Activated CD4-positive, alpha-beta T cell treated with anti-CD3 and anti-CD28 coated beads, Interleukin-2, amount 50 U/mL, for 24 hours (primary cell): Measurements from ENCODE around the gene SHISAL2B.
"Not testable (repeated sequence)": the region's sequence is repeated elsewhere in the genome, so short reads cannot be mapped to it uniquely, and the experiment has no call there.

Experiments used
- DNase-seq, 2 donors: peaks; one replicate each; pipeline ENCODE4 v3.0.0-alpha.2; 2020; ENCODE audit warnings: low read depth in 1 of 2, low spot score in 1 of 2

The SHISAL2B gene

GRCh38 chr5:64696414-64696813 lies 6.1 kb downstream of the SHISAL2B start:
- not testable (repeated sequence) for DNase-seq

GRCh38 chr5:64700765-64701164 lies 10.5 kb downstream of the SHISAL2B start:
- DNase-seq, result no peak

- not testable (repeated sequence) for DNase-seq
These were observed 15.8 kb downstream of the SHISAL2B start for GRCh38 chr5:64706074-64706473.

- no peak for DNase-seq
These were observed 16.9 kb downstream of the SHISAL2B start for GRCh38 chr5:64707191-64707590.

GRCh38 chr5:64714495-64714894 lies 24.2 kb downstream of the SHISAL2B start:
- DNase-seq, result not testable (repeated sequence)

GRCh38 chr5:64722588-64722987 lies 32.3 kb downstream of the SHISAL2B start:
- no peak for DNase-seq

GRCh38 chr5:64727150-64727549 lies 36.8 kb downstream of the SHISAL2B start:
- DNase-seq, result no peak

GRCh38 chr5:64742411-64742810 lies 52.1 kb downstream of the SHISAL2B start:
- no peak for DNase-seq

GRCh38 chr5:64742821-64743220 lies 52.5 kb downstream of the SHISAL2B start:
- no peak for DNase-seq

GRCh38 chr5:64744914-64745313 lies 54.6 kb downstream of the SHISAL2B start:
- no peak for DNase-seq

- no peak for DNase-seq
These were observed 56.1 kb downstream of the SHISAL2B start for GRCh38 chr5:64746446-64746845.

- DNase-seq, result no peak
These were observed 59.1 kb downstream of the SHISAL2B start for GRCh38 chr5:64749385-64749784.

- no peak for DNase-seq
These were observed 63.8 kb downstream of the SHISAL2B start for GRCh38 chr5:64754066-64754465.

- no peak for DNase-seq
These were observed 68.6 kb downstream of the SHISAL2B start for GRCh38 chr5:64758901-64759300.

GRCh38 chr5:64759960-64760660 lies 69.8 kb downstream of the SHISAL2B start:
- no peak for DNase-seq

- DNase-seq, result no peak
These were observed 73.7 kb downstream of the SHISAL2B start for GRCh38 chr5:64763948-64764503.

GRCh38 chr5:64765804-64766504 lies 75.7 kb downstream of the SHISAL2B start:
- no peak for DNase-seq

- no peak for DNase-seq
These were observed 76.6 kb downstream of the SHISAL2B start for GRCh38 chr5:64766941-64767340.
